ENCODE results near the gene CYB561A3. TPM values are rescaled to one million over a fixed set of nuclear protein-coding genes. Genes with fewer than 3 reads are reported as not detected.

CYB561A3 gene
- total RNA-seq, 1 donor from 2014 or later: 47.2 TPM

DNA sequence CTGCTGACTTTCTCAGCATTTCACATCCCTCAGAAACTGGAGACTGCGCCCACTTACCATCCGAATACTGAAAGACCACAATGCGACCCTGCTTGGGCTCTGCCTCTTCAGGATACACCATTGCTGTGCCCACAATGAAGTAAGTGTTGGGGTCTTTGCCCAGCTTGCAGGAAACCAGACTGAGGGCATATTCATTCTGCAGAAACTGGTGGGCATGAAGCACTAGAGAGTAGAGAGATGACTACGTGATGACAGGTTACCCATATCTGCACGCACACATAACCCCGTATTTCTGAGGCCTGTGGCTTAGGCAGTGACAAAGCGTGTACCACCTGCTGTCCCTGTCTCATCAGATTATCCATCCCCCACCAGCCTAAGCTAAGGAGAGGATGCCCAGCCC lies 51.9 kb downstream of the CYB561A3 start:
- no peak for TF ChIP-seq CTCF (IDR thresholded peaks at IDR 0.05)
- Histone ChIP-seq H3K27me3 (ENCODE audit: low read depth) (no peaks in the 10 kb centered on the region), H3K27ac (no peak overlapping the region), H3K4me1 (no peaks in the 10 kb centered on the region), H3K9me3 (no peaks in the 10 kb centered on the region), H3K36me3 (peaks cover 100% of the 10 kb centered on the region), H3K4me3 (no peak overlapping the region)
- intact Hi-C loops (cut with DNase I): no loop called here
- no peak for ATAC-seq
- no peak for DNase-seq

DNA sequence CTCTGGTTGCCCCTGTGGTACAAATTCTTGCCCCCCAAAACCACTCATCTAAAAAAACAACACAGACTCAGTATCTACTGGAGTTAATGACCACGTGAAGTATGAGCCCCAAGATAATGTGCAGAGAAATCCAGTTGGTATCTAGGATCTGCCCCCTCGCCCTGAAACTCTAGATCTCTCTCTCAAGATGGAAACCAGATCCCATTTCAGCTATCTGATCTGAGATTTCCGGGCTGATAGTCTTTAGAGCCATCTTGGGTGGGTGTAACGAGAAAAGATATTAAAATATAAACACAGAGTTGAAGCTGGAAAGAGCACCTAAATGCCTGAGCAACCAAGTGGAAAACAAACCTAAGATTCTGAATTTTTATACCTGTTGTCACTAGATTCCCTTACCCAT lies 52.5 kb downstream of the CYB561A3 start:
- intact Hi-C loops (cut with DNase I): no loop called here
- Histone ChIP-seq H3K9me3 (no peaks in the 10 kb centered on the region), H3K4me1 (no peaks in the 10 kb centered on the region), H3K27me3 (ENCODE audit: low read depth) (no peaks in the 10 kb centered on the region), H3K36me3 (peaks cover 100% of the 10 kb centered on the region), H3K27ac (no peak overlapping the region), H3K4me3 (no peak overlapping the region)
- ATAC-seq: no peak
- no peak for DNase-seq
- no peak for TF ChIP-seq CTCF (IDR thresholded peaks at IDR 0.05)

- H3K36me3 ChIP-seq: peaks cover 100% of the 10 kb centered on the region
- H3K4me3 ChIP-seq: no peak overlapping the region
- H3K27ac ChIP-seq: no peak overlapping the region
- TF ChIP-seq CTCF (IDR thresholded peaks at IDR 0.05): no peak
- H3K4me1 ChIP-seq: no peaks in the 10 kb centered on the region
- no peaks in the 10 kb centered on the region for H3K27me3 ChIP-seq (ENCODE audit: low read depth)
- no peaks in the 10 kb centered on the region for H3K9me3 ChIP-seq
- ATAC-seq: no peak
- no peak for DNase-seq
- intact Hi-C loops (cut with DNase I): no loop called here
Observed at GRCh38 chr11:61307354-61307753, 54.3 kb downstream of the CYB561A3 start.

- intact Hi-C loops (cut with DNase I): no loop called here
- ATAC-seq (no peak), DNase-seq (no peak)
- no peak overlapping the region for H3K4me3 ChIP-seq
- H3K27ac ChIP-seq: no peak overlapping the region
- no peaks in the 10 kb centered on the region for H3K27me3 ChIP-seq (ENCODE audit: low read depth)
- H3K4me1 ChIP-seq: no peaks in the 10 kb centered on the region
- H3K36me3 ChIP-seq: peaks cover 100% of the 10 kb centered on the region
- H3K9me3 ChIP-seq: no peaks in the 10 kb centered on the region
- no peak for TF ChIP-seq CTCF (IDR thresholded peaks at IDR 0.05)
Observed at GRCh38 chr11:61306221-61306620, 55.5 kb downstream of the CYB561A3 start.

DNA sequence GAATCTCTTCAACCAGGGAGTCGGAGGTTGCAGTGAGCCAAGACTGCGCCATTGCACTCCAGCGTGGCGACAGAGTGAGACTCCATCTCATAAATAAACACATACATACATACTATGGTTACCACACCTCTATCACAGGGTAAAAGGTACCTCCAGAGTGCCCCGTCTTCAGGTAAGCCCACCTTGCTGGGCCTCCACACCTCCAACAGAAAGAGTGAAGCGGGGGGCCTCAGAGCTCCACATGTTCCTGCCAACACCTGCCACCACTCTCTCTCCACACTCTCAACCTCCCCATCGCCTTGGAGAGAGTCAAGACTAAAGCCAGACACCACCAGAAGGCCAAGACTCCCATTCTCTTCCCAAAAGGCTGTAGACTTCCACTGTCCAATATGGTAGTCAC lies 56.3 kb downstream of the CYB561A3 start:
- no peaks in the 10 kb centered on the region for H3K4me1 ChIP-seq
- no peaks in the 10 kb centered on the region for H3K27me3 ChIP-seq (ENCODE audit: low read depth)
- ATAC-seq (no peak), DNase-seq (no peak)
- no peak overlapping the region for H3K27ac ChIP-seq
- H3K4me3 ChIP-seq: no peak overlapping the region
- peaks cover 100% of the 10 kb centered on the region for H3K36me3 ChIP-seq
- intact Hi-C loops (cut with DNase I): no loop called here
- TF ChIP-seq CTCF (IDR thresholded peaks at IDR 0.05): no peak
- no peaks in the 10 kb centered on the region for H3K9me3 ChIP-seq

DNA sequence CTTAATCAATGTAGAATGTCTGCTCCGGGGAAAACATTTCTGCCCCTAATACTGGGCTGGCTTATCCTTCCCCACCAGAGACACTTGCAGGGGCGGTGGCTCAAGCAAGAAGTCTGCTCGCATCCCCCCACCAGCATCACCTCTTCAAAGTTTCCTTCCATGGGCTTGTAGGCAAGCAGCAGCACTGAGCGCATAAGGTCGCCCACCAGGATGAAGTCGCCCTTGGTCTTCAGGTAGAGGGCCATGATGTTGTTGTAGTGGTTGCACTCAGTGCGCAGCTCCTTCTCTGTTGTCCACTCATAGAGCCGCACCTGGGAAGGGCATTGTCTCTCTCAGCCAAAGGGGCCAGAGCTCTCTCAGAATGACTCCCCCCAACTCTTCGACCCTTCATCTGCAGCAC lies 58.0 kb downstream of the CYB561A3 start:
- peaks cover under 1% of the 10 kb centered on the region for H3K4me1 ChIP-seq
- no peaks in the 10 kb centered on the region for H3K27me3 ChIP-seq (ENCODE audit: low read depth)
- H3K36me3 ChIP-seq: peaks cover 100% of the 10 kb centered on the region
- no peak overlapping the region for H3K4me3 ChIP-seq
- H3K27ac ChIP-seq: no peak overlapping the region
- H3K9me3 ChIP-seq: no peaks in the 10 kb centered on the region
- no peak for ATAC-seq
- DNase-seq: no peak
- intact Hi-C loops (cut with DNase I): no loop called here
- TF ChIP-seq CTCF (IDR thresholded peaks at IDR 0.05): no peak

Measured in lower lobe of right lung (tissue), 2 donors.